ENCODE data around the gene MAML3.

- TF ChIP-seq, protein P1, sequence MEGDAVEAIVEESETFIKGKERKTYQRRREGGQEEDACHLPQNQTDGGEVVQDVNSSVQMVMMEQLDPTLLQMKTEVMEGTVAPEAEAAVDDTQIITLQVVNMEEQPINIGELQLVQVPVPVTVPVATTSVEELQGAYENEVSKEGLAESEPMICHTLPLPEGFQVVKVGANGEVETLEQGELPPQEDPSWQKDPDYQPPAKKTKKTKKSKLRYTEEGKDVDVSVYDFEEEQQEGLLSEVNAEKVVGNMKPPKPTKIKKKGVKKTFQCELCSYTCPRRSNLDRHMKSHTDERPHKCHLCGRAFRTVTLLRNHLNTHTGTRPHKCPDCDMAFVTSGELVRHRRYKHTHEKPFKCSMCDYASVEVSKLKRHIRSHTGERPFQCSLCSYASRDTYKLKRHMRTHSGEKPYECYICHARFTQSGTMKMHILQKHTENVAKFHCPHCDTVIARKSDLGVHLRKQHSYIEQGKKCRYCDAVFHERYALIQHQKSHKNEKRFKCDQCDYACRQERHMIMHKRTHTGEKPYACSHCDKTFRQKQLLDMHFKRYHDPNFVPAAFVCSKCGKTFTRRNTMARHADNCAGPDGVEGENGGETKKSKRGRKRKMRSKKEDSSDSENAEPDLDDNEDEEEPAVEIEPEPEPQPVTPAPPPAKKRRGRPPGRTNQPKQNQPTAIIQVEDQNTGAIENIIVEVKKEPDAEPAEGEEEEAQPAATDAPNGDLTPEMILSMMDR (IDR thresholded peaks at IDR 0.05), result no peak
- TF ChIP-seq POLR2A (IDR thresholded peaks at IDR 0.05) (no peak), EP300 (IDR thresholded peaks at IDR 0.05) (no peak)
Observed at GRCh38 chr4:139878050-139878449, 275.9 kb downstream of the MAML3 start.
